K562 (cell line): ENCODE data around the gene PIK3AP1. TPM values are rescaled to one million over a fixed set of nuclear protein-coding genes. Genes with fewer than 3 reads are reported as not detected.

Source experiments
- ATAC-seq: fragments of 200-7000 bp; cut with Tn5 transposase; 3 replicates; pipeline ENCODE4 v1.9.1; 2020; ENCODE audit warnings: moderate library complexity
- BruUV-seq: library from RNA; stranded (reverse); fragments of 400-500 nt; replicated peaks from 2 replicates; lab custom pipeline; 2021; lab: Mats Ljungman, UMichigan
- CTCF ChIA-PET: fragments of 300-600 bp; formaldehyde crosslinking; extraction: SDS; loops from one replicate; lab custom pipeline; 2021; ENCODE audit warnings: low intra/inter-chr PET ratio; lab: Yijun Ruan, JAX
- POLR2A ChIA-PET: fragments of 300-600, 350-650 bp; sonication (Branson Sonifier 250); formaldehyde crosslinking; extraction: SDS; loops from one replicate; lab custom pipeline; 2021; ENCODE audit warnings: antibody characterized with exemption, inconsistent platforms; lab: Yijun Ruan, JAX
- DNase-seq, 4 experiments: peaks; one replicate each; pipeline versions ENCODE4 v3.0.0 to v3.0.0-alpha.2; 2011 to 2018; ENCODE audit warnings: low spot score in 3 of 4, mixed read lengths in 3 of 4; ENCODE audit errors: extremely low read depth in 1 of 4
- FAIRE-seq: peaks from 2 replicates; lab custom pipeline; 2011; peaks lifted over from hg19 to GRCh38; lab: Jason Lieb, UNC
- H2AFZ ChIP-seq: 2 replicates; pipeline ENCODE4 v1.6.0; 2011; ENCODE audit warnings: low read depth, low read length, control low read depth, inconsistent platforms
- H3K27ac ChIP-seq: fragments of 200-600 bp; 3 replicates; pipeline ENCODE4 v1.8.0; 2011; ENCODE audit warnings: low read depth, mild to moderate bottlenecking, control low read depth, inconsistent platforms, low read length, moderate library complexity, mixed read lengths; ENCODE audit errors: extremely low read depth
- H3K27me3 ChIP-seq, 2 experiments: fragments of 300-600 bp in 1 of 2; 2 replicates in 1 of 2; 3 replicates in 1 of 2; pipeline versions ENCODE4 v1.6.0 to v1.8.0; 2011; ENCODE audit warnings: inconsistent platforms in 2 of 2, low read length in 2 of 2, mild to moderate bottlenecking in 1 of 2, mixed read lengths in 1 of 2, moderate library complexity in 1 of 2; ENCODE audit not compliant: control insufficient read depth in 2 of 2, insufficient read depth in 2 of 2
- H3K36me3 ChIP-seq: fragments of 300-600 bp; 3 replicates; pipeline ENCODE4 v1.8.0; 2011; ENCODE audit warnings: mild to moderate bottlenecking, low read length, inconsistent platforms; ENCODE audit not compliant: control insufficient read depth, insufficient read depth
- H3K4me1 ChIP-seq, 2 experiments: fragments of 200-600 bp in 1 of 2; replicated peaks in 1 of 2; 2 replicates in 1 of 2; 3 replicates in 1 of 2; pipeline versions ENCODE4 v1.5.1 to v1.8.0; 2011; ENCODE audit warnings: inconsistent platforms in 2 of 2, low read length in 2 of 2, mild to moderate bottlenecking in 1 of 2, mixed read lengths in 1 of 2, moderate library complexity in 1 of 2; ENCODE audit not compliant: control insufficient read depth in 2 of 2, insufficient read depth in 2 of 2
- H3K4me2 ChIP-seq: 2 replicates; pipeline ENCODE4 v1.6.1; 2011; ENCODE audit warnings: low read length, control low read depth, inconsistent platforms, mixed read lengths; ENCODE audit not compliant: insufficient read depth
- H3K4me3 ChIP-seq: fragments of 200-600 bp; sonication (generic), shearing (Covaris generic); 2 replicates; pipeline ENCODE4 v1.5.1; 2016; ENCODE audit warnings: control low read depth, inconsistent platforms
- H3K79me2 ChIP-seq: fragments of 200-600 bp; 3 replicates; pipeline ENCODE4 v1.8.0; 2011; ENCODE audit warnings: low read length, inconsistent platforms; ENCODE audit not compliant: control insufficient read depth, insufficient read depth
- H3K9ac ChIP-seq, 2 experiments: 2 replicates each; pipeline versions ENCODE4 v1.6.0 to v1.6.1; 2011; ENCODE audit warnings: low read depth in 2 of 2, low read length in 2 of 2, control low read depth in 1 of 2, inconsistent platforms in 1 of 2, mild to moderate bottlenecking in 1 of 2, mixed read lengths in 1 of 2; ENCODE audit not compliant: insufficient read depth in 1 of 2
- H3K9me1 ChIP-seq: one replicate; pipeline ENCODE4 v1.6.0; 2011; ENCODE audit warnings: inconsistent platforms, mild to moderate bottlenecking, low read length, moderate library complexity; ENCODE audit not compliant: control insufficient read depth, insufficient read depth
- H3K9me3 ChIP-seq: replicated peaks from 2 replicates; pipeline ENCODE4 v1.5.1; 2011; ENCODE audit warnings: low read depth, low read length, inconsistent platforms; ENCODE audit not compliant: control insufficient read depth, insufficient read depth
- H4K20me1 ChIP-seq: replicated peaks from 2 replicates; pipeline ENCODE4 v1.6.1; 2011; ENCODE audit warnings: low read length, inconsistent platforms, mixed read lengths; ENCODE audit not compliant: control insufficient read depth, insufficient read depth
- CBX1 ChIP-seq: sonication (generic); IDR thresholded peaks from 2 replicates; pipeline ENCODE4 v1.6.1; 2016; ENCODE audit warnings: antibody characterized with exemption, low read depth, mild to moderate bottlenecking
- NFE2 ChIP-seq: IDR thresholded peaks from 2 replicates; pipeline ENCODE4 v1.6.1; 2014; ENCODE audit warnings: antibody characterized with exemption, low read depth
- NFYB ChIP-seq: IDR thresholded peaks from 2 replicates; pipeline ENCODE4 v1.6.1; 2011; ENCODE audit warnings: mild to moderate bottlenecking, moderate library complexity; ENCODE audit not compliant: insufficient read length; ENCODE audit errors: extremely low read depth
- POLR2A ChIP-seq: fragments of 450-650 bp; conservative IDR thresholded peaks from 2 replicates; pipeline ENCODE4 v1.6.1; 2016
- POLR2G ChIP-seq: fragments of 200-400 bp; formaldehyde crosslinking; IDR thresholded peaks from 2 replicates; pipeline ENCODE4 v1.6.1; 2017; ENCODE audit warnings: low read depth, mild to moderate bottlenecking, antibody characterized with exemption, low read length, moderate library complexity
- POLR3A ChIP-seq: IDR thresholded peaks from 2 replicates; pipeline ENCODE4 v1.6.1; 2011; ENCODE audit warnings: borderline replicate concordance, mild to moderate bottlenecking, moderate library complexity; ENCODE audit not compliant: insufficient read length, insufficient read depth; ENCODE audit errors: extremely low read depth
- PURB ChIP-seq: sonication (generic); formaldehyde crosslinking; IDR thresholded peaks from 2 replicates; pipeline ENCODE4 v1.9.0; 2021; ENCODE audit warnings: low read depth, mild to moderate bottlenecking, missing genetic modification reagents
- RNF2 ChIP-seq: sonication (generic); IDR thresholded peaks from 2 replicates; pipeline ENCODE4 v1.6.1; 2016
- RUNX1 ChIP-seq: sonication (generic); IDR thresholded peaks from 2 replicates; pipeline ENCODE4 v1.6.1; 2016; ENCODE audit warnings: antibody characterized with exemption, low read depth
- SIX5 ChIP-seq, 2 experiments: IDR thresholded peaks; 2 replicates each; pipeline ENCODE4 v1.6.1; 2011; ENCODE audit warnings: low read length in 2 of 2, borderline replicate concordance in 1 of 2, low read depth in 1 of 2, mild to moderate bottlenecking in 1 of 2, moderate library complexity in 1 of 2; ENCODE audit not compliant: insufficient read depth in 1 of 2
- SOX6 ChIP-seq: fragments of 450-650 bp; IDR thresholded peaks from 2 replicates; pipeline ENCODE4 v1.6.1; 2014; ENCODE audit warnings: mild to moderate bottlenecking
- SRSF3 ChIP-seq: fragments of 200-400 bp; formaldehyde crosslinking; IDR thresholded peaks from 2 replicates; pipeline ENCODE4 v1.6.1; 2016; ENCODE audit warnings: mild to moderate bottlenecking, low read length, moderate library complexity; ENCODE audit not compliant: insufficient read depth
- ZBED1 ChIP-seq: IDR thresholded peaks from 2 replicates; pipeline ENCODE4 v1.6.1; 2014
- ZFPM2 ChIP-seq: fragments of 250-450 bp; sonication (Bioruptor Pico); IDR thresholded peaks from 2 replicates; pipeline ENCODE4 v1.5.1; 2022; ENCODE audit warnings: mild to moderate bottlenecking
- ZNF24 ChIP-seq: fragments of 450-650 bp; IDR thresholded peaks from 2 replicates; pipeline ENCODE4 v1.6.1; 2016
- ZNF551 ChIP-seq: fragments of 250-450 bp; sonication (Bioruptor Pico); IDR thresholded peaks from 2 replicates; pipeline ENCODE4 v1.5.0; 2021; ENCODE audit warnings: mild to moderate bottlenecking, moderate library complexity
- ZNF583 ChIP-seq: fragments of 250-450 bp; sonication (Bioruptor Pico); IDR thresholded peaks from 2 replicates; pipeline ENCODE4 v1.4.0; 2020
- WGBS: fragments of 100-300 bp; shearing (Covaris generic); methylation state at CpG from one replicate; pipeline ENCODE4 v1.1.6; 2016; ENCODE audit warnings: low coverage, mixed read lengths; ENCODE audit not compliant: insufficient coverage; ENCODE audit errors: missing lambda C conversion rate; 5-methylcytosine and 5-hydroxymethylcytosine counted together
- in situ Hi-C: fragments of 300-500 bp; cut with MboI; formaldehyde crosslinking; loops from 4 replicates; pipeline ENCODE4 v1.15.0; 2018; ENCODE audit warnings: inconsistent platforms, mixed read lengths
- intact Hi-C: fragments of 100-400 bp; cut with micrococcal nuclease; formaldehyde crosslinking; loops from 2 replicates; pipeline ENCODE4 v1.14.2; 2022
- polyA plus RNA-seq, 8 experiments: library from polyadenylated mRNA; depleted of rRNA in 4 of 8; stranded (reverse) in 5 of 8; unstranded in 3 of 8; fragments of >200 nt; fragmentation: Nextera tagmentation in 2 of 8; fragmentation: Illumina TruSeq in 1 of 8; extraction: Ambion mirVana in 2 of 8; extraction: Trizol in 1 of 8; gene quantifications; 2 replicates each; pipeline versions ENCODE4 v1.2.1 to v1.2.3, GENCODE V29; 2011 to 2014; ENCODE audit warnings: inconsistent platforms in 1 of 8, missing spikeins in 1 of 8
- total RNA-seq, 7 experiments: library from RNA; depleted of rRNA in 6 of 7; stranded (reverse); fragments of >200 nt in 6 of 7; fragmentation: Illumina TruSeq in 2 of 7; extraction: Trizol in 2 of 7; gene quantifications; 2 replicates each; pipeline versions ENCODE4 v1.2.1 to v1.2.3, GENCODE V29; 2011 to 2021; ENCODE audit warnings: low replicate concordance in 1 of 7
- TF ChIP-seq, protein P1 (sequence below): fragments of 450-650 bp; IDR thresholded peaks from 2 replicates; pipeline ENCODE4 v1.6.1; 2017; ENCODE audit warnings: antibody characterized with exemption
- TF ChIP-seq, protein P2 (sequence below), 2 experiments: IDR thresholded peaks; 2 replicates each; pipeline ENCODE4 v1.6.1; 2011; ENCODE audit warnings: borderline replicate concordance in 1 of 2, control low read depth in 1 of 2, low read depth in 1 of 2, low read length in 1 of 2, mild to moderate bottlenecking in 1 of 2, mixed read lengths in 1 of 2, moderate library complexity in 1 of 2; ENCODE audit not compliant: insufficient read depth in 1 of 2, insufficient read length in 1 of 2, poor library complexity in 1 of 2, severe bottlenecking in 1 of 2; ENCODE audit errors: extremely low read depth in 1 of 2
- TF ChIP-seq, protein P3 (sequence below): fragments of 250-450 bp; sonication (Bioruptor Pico); IDR thresholded peaks from 2 replicates; pipeline ENCODE4 v1.8.0; 2021; ENCODE audit warnings: borderline replicate concordance, mild to moderate bottlenecking, moderate library complexity; ENCODE audit not compliant: poor library complexity, severe bottlenecking

PIK3AP1 gene
- total and polyA plus RNA-seq, 9 of the 15 experiments (the other 6 are each of a cell fraction or from before 2014, with no cell fraction given): 0.20 to 2.4 (median 1.4) TPM

DNA sequence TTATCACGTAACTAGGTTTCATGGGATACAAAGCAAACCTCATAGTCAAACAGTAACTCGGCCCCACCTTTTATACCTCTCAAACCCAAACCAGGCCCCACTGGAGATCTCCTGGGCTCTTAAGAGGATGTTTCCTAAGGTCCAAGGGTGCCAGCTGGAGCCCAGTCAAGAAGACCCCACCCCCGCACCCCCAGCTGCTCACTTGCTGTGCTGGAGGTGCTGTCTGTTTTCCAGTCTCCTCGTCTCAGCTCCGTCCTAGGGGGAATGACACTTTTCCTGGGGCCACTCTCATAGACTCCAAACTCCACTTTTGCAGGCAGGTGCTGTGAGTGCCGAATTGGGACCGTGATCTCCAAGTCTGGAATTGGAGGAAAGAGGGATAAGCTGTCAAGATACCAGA lies 110.8 kb downstream of the PIK3AP1 start (continued):
- TF ChIP-seq, protein P1, sequence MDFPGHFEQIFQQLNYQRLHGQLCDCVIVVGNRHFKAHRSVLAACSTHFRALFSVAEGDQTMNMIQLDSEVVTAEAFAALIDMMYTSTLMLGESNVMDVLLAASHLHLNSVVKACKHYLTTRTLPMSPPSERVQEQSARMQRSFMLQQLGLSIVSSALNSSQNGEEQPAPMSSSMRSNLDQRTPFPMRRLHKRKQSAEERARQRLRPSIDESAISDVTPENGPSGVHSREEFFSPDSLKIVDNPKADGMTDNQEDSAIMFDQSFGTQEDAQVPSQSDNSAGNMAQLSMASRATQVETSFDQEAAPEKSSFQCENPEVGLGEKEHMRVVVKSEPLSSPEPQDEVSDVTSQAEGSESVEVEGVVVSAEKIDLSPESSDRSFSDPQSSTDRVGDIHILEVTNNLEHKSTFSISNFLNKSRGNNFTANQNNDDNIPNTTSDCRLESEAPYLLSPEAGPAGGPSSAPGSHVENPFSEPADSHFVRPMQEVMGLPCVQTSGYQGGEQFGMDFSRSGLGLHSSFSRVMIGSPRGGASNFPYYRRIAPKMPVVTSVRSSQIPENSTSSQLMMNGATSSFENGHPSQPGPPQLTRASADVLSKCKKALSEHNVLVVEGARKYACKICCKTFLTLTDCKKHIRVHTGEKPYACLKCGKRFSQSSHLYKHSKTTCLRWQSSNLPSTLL: no peak
- TF ChIP-seq RNF2: no peak

DNA sequence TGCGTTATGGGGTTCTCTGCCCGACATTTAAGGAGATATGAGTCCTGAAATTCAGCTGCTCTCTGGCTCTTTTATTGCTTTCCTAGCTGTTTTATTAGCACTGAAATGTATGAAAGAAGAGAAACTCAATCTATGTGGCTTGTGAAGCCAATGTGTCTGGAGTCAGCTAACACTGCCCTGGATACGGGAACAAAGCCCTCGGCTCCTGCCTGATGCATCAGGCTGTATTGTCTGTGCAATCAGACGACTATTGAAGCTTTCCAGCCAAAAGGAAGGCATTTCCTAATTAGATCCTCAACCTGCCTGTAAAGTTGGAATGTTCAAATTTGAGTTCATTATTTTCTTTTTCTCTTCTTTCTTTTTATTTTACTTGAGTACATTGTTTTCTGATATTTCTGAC lies 111.5 kb downstream of the PIK3AP1 start:
- no peak for TF ChIP-seq ZFPM2
- no peak for TF ChIP-seq RUNX1
- TF ChIP-seq SRSF3: no peak
- TF ChIP-seq ZNF551: no peak
- TF ChIP-seq CBX1: no peak
- TF ChIP-seq, protein P2, sequence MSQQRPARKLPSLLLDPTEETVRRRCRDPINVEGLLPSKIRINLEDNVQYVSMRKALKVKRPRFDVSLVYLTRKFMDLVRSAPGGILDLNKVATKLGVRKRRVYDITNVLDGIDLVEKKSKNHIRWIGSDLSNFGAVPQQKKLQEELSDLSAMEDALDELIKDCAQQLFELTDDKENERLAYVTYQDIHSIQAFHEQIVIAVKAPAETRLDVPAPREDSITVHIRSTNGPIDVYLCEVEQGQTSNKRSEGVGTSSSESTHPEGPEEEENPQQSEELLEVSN (IDR thresholded peaks at IDR 0.05; ENCODE audit: borderline replicate concordance in 1 of 2, extremely low read depth in 1 of 2, insufficient read depth in 1 of 2, insufficient read length in 1 of 2, low read depth in 1 of 2, low read length in 1 of 2, poor library complexity in 1 of 2, severe bottlenecking in 1 of 2): no peak
- TF ChIP-seq ZNF583 (CRISPR knock-in tag): no peak
- no peak for TF ChIP-seq POLR2G
- TF ChIP-seq, protein P3, sequence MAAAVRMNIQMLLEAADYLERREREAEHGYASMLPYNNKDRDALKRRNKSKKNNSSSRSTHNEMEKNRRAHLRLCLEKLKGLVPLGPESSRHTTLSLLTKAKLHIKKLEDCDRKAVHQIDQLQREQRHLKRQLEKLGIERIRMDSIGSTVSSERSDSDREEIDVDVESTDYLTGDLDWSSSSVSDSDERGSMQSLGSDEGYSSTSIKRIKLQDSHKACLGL (CRISPR knock-in tag): no peak
- TF ChIP-seq NFYB: no peak
- TF ChIP-seq SIX5 (IDR thresholded peaks at IDR 0.05; ENCODE audit: borderline replicate concordance in 1 of 2, insufficient read depth in 1 of 2, low read depth in 1 of 2, low read length in 2 of 2): no peak
- no peak for TF ChIP-seq PURB (CRISPR knock-in tag)
- no peak for TF ChIP-seq POLR2A
- TF ChIP-seq SOX6: no peak
- TF ChIP-seq NFE2: no peak
- no peak for TF ChIP-seq ZNF24
- TF ChIP-seq ZBED1: no peak
- TF ChIP-seq POLR3A: no peak
- no peaks in the 10 kb centered on the region for H4K20me1 ChIP-seq
- peaks cover 7 to 8% of the 10 kb centered on the region in 2 experiments; a peak in 4 of 5 replicates for H3K4me1 ChIP-seq
- H3K9me1 ChIP-seq: no peaks in the 10 kb centered on the region
- H3K4me3 ChIP-seq: no peak overlapping the region
- no peak overlapping the region for H3K27ac ChIP-seq
- POLR2A ChIA-PET: no interaction called here
- no peak overlapping the region for H2AFZ ChIP-seq
- in situ Hi-C loops (no loop called here), intact Hi-C loops (no loop called here)
- no peaks in the 10 kb centered on the region for H3K9me3 ChIP-seq
- H3K9ac ChIP-seq: no peak overlapping the region
- no peak for ATAC-seq
- DNase-seq: no peak
- H3K79me2 ChIP-seq: no peaks in the 10 kb centered on the region
- CTCF ChIA-PET: no interaction called here
- H3K36me3 ChIP-seq: no peaks in the 10 kb centered on the region
- BruUV-seq: no TSS peak
- no peaks in the 10 kb centered on the region for H3K27me3 ChIP-seq
- H3K4me2 ChIP-seq: no peak overlapping the region
- FAIRE-seq: no peak
- 33% methylated on average over 5 of the region's 5 CpGs for WGBS
